ENCODE results near the gene NKPD1.

- TF ChIP-seq CTCF (IDR thresholded peaks at IDR 0.05; ENCODE audit: low read depth, low read length, missing input control) (no peak), RAD21 (IDR thresholded peaks at IDR 0.05) (no peak), YY1 (IDR thresholded peaks at IDR 0.05) (no peak), ATF3 (IDR thresholded peaks at IDR 0.05) (no peak), EGR1 (IDR thresholded peaks at IDR 0.05; ENCODE audit: low read depth in 2 of 2) (no peak), SP1 (IDR thresholded peaks at IDR 0.05) (no peak), TAF1 (conservative IDR thresholded peaks at IDR 0.05) (no peak), HNF4G (IDR thresholded peaks at IDR 0.05) (no peak), REST (IDR thresholded peaks at IDR 0.05) (no peak), RXRA (IDR thresholded peaks at IDR 0.05) (no peak), JUND (IDR thresholded peaks at IDR 0.05) (no peak), ZBTB33 (IDR thresholded peaks at IDR 0.05) (no peak)
Observed at GRCh38 chr19:45118106-45118505, 42.7 kb downstream of the NKPD1 start.
